Neural cell (in vitro differentiated cells): ENCODE data around the gene ZIM2. TPM values are rescaled to one million over a fixed set of nuclear protein-coding genes. Genes with fewer than 3 reads are reported as not detected.

Source experiments
- H2AFZ ChIP-seq: fragments of 200-600, 300-800 bp; sonication (generic), shearing (Covaris generic); 2 replicates; pipeline ENCODE4 v1.6.0; 2014; ENCODE audit warnings: low read depth, mild to moderate bottlenecking, antibody characterized with exemption, low read length, moderate library complexity
- H3F3A ChIP-seq: fragments of 200-600 bp; shearing (Covaris generic); 2 replicates; pipeline ENCODE4 v1.6.1; 2016; ENCODE audit warnings: mild to moderate bottlenecking, moderate library complexity, mixed read lengths, antibody characterized with exemption, low read length; ENCODE audit not compliant: insufficient read depth, poor library complexity, severe bottlenecking
- H3K27ac ChIP-seq: fragments of 200-600, 300-800 bp; sonication (generic), shearing (Covaris generic); 2 replicates; pipeline ENCODE4 v1.5.1; 2014; ENCODE audit warnings: mild to moderate bottlenecking, low read length, moderate library complexity
- H3K27me3 ChIP-seq: fragments of 300-800, 200-600 bp; sonication (generic), shearing (Covaris generic); 2 replicates; pipeline ENCODE4 v1.6.0; 2014; ENCODE audit warnings: mild to moderate bottlenecking, low read depth, low read length, moderate library complexity; ENCODE audit not compliant: insufficient read depth
- H3K36me3 ChIP-seq: fragments of 300-800, 200-600 bp; sonication (generic), shearing (Covaris generic); 2 replicates; pipeline ENCODE4 v1.5.1; 2014; ENCODE audit warnings: mild to moderate bottlenecking, antibody characterized with exemption, low read length, moderate library complexity; ENCODE audit not compliant: insufficient read depth
- H3K4me2 ChIP-seq: fragments of 300-800, 200-600 bp; sonication (generic), shearing (Covaris generic); 2 replicates; pipeline ENCODE4 v1.6.0; 2014; ENCODE audit warnings: mild to moderate bottlenecking, low read length
- H3K4me3 ChIP-seq: fragments of 300-800, 200-600 bp; sonication (generic), shearing (Covaris generic); 2 replicates; pipeline ENCODE4 v1.5.1; 2014; ENCODE audit warnings: mild to moderate bottlenecking, low read length, moderate library complexity
- H3K79me2 ChIP-seq: fragments of 200-600 bp; shearing (Covaris generic); replicated peaks from 2 replicates; pipeline ENCODE4 v1.6.0; 2014; ENCODE audit warnings: mild to moderate bottlenecking, low read length, moderate library complexity; ENCODE audit not compliant: insufficient read depth
- H3K9ac ChIP-seq: fragments of 300-800, 200-600 bp; sonication (generic), shearing (Covaris generic); 2 replicates; pipeline ENCODE4 v1.6.1; 2016; ENCODE audit warnings: mild to moderate bottlenecking, low read length, mixed read lengths
- H3K9me2 ChIP-seq: fragments of 200-600 bp; shearing (Covaris generic); 2 replicates; pipeline ENCODE4 v1.6.1; 2016; ENCODE audit warnings: mild to moderate bottlenecking, low read length, mixed read lengths; ENCODE audit not compliant: insufficient read depth
- H3K9me3 ChIP-seq: fragments of 200-600, 300-800 bp; sonication (generic), shearing (Covaris generic); 2 replicates; pipeline ENCODE4 v1.6.1; 2016; ENCODE audit warnings: mild to moderate bottlenecking, mixed run types, low read length, moderate library complexity, mixed read lengths
- H4K20me1 ChIP-seq: fragments of 200-600 bp; shearing (Covaris generic); 2 replicates; pipeline ENCODE4 v1.6.1; 2016; ENCODE audit warnings: mild to moderate bottlenecking, mixed run types; ENCODE audit not compliant: insufficient read depth
- EP300 ChIP-seq: fragments of 450-650 bp; conservative IDR thresholded peaks from 2 replicates; pipeline ENCODE4 v1.6.1; 2014; ENCODE audit warnings: antibody characterized with exemption, mild to moderate bottlenecking, moderate library complexity; ENCODE audit not compliant: poor library complexity, severe bottlenecking
- EZH2 ChIP-seq: fragments of 200-600, 300-800 bp; shearing (Covaris generic), sonication (generic); IDR thresholded peaks from 2 replicates; pipeline ENCODE4 v1.6.1; 2014; ENCODE audit warnings: antibody characterized with exemption, low read length, borderline replicate concordance, mild to moderate bottlenecking; ENCODE audit not compliant: insufficient read depth, poor library complexity, severe bottlenecking
- MXI1 ChIP-seq: fragments of 450-650 bp; conservative IDR thresholded peaks from 2 replicates; pipeline ENCODE4 v1.6.1; 2014; ENCODE audit warnings: antibody characterized with exemption, mild to moderate bottlenecking; ENCODE audit not compliant: poor library complexity, severe bottlenecking
- POLR2AphosphoS5 ChIP-seq: IDR thresholded peaks from 2 replicates; pipeline ENCODE4 v1.6.1; 2012
- RAD21 ChIP-seq: fragments of 450-650 bp; conservative IDR thresholded peaks from 2 replicates; pipeline ENCODE4 v1.6.1; 2014; ENCODE audit warnings: antibody characterized with exemption, mild to moderate bottlenecking, moderate library complexity
- REST ChIP-seq: IDR thresholded peaks from 2 replicates; pipeline ENCODE4 v1.6.1; 2012; ENCODE audit warnings: borderline replicate concordance
- SMC3 ChIP-seq: fragments of 450-650 bp; conservative IDR thresholded peaks from 2 replicates; pipeline ENCODE4 v1.6.1; 2014; ENCODE audit warnings: antibody characterized with exemption, mild to moderate bottlenecking, moderate library complexity; ENCODE audit not compliant: poor library complexity
- TAF1 ChIP-seq: IDR thresholded peaks from 2 replicates; pipeline ENCODE4 v1.6.1; 2012; ENCODE audit warnings: low read depth
- polyA plus RNA-seq: library from polyadenylated mRNA; depleted of rRNA; stranded (reverse); fragments of >200 nt; gene quantifications from 2 replicates; pipeline ENCODE4 v1.2.3, GENCODE V29; 2014
- TF ChIP-seq, protein P1 (sequence below): fragments of 450-650 bp; IDR thresholded peaks from 2 replicates; pipeline ENCODE4 v1.5.1; 2014; ENCODE audit warnings: antibody characterized with exemption, mild to moderate bottlenecking, moderate library complexity; ENCODE audit not compliant: poor library complexity, severe bottlenecking

ZIM2 gene
- polyA plus RNA-seq, 1 donor from 2014 or later = not detected

DNA sequence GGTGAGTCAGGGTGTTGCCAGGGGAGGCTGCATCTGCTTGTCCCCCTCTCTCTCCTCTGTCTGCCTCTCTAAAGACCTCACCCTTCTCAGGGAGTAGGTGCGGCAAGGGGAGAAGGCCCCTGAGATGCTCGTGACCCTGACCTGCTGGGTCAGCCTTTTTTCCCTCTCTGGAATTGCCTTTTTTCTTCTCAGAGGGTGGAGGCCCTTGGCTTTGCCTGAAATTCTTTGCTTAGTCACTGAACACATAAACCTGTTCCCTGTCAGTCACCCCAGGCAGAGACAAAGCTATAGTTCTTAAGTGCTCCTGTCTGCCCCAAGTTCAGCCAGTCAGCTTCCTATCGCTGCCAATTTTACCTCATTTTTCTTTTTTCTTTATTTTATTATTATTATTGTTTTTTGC, 35.2 kb upstream of the ZIM2 start:
- no peaks in the 10 kb centered on the region for H3K36me3 ChIP-seq
- no peak overlapping the region for H2AFZ ChIP-seq
- H3K79me2 ChIP-seq = no peaks in the 10 kb centered on the region
- no peak overlapping the region for H3K4me3 ChIP-seq
- H3K9me3 ChIP-seq = peaks cover 8% of the 10 kb centered on the region
- H3K27ac ChIP-seq = no peak overlapping the region
- no peaks in the 10 kb centered on the region for H3K27me3 ChIP-seq
- no peak overlapping the region for H3K4me2 ChIP-seq
- H3F3A ChIP-seq = no peaks in the 10 kb centered on the region
- TF ChIP-seq MXI1 = no peak
- TF ChIP-seq RAD21 = no peak
- no peak for TF ChIP-seq SMC3
- no peak for TF ChIP-seq REST
- TF ChIP-seq POLR2AphosphoS5 = no peak
- H4K20me1 ChIP-seq = no peaks in the 10 kb centered on the region
- H3K9ac ChIP-seq = no peak overlapping the region
- H3K9me2 ChIP-seq = no peaks in the 10 kb centered on the region

DNA sequence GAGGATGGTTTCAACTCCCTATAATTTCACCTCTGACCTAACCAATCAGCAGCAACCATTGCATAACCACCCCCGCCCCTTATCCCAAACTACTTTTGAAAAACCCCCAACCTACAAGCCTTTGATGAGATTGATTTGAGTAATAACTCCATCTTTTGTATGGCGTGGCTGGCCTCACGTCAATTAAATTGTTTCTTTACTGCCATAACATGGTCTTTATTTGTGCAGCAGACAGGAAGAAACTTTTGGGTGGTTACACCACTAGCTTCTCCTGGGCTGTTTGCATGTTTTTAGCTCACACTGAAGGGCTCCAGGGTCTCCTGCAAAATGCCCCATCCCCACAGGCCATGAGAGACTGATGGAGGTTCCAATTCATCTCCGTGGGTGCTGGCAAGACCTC, 34.0 kb upstream of the ZIM2 start:
- H3K27ac ChIP-seq = no peak overlapping the region
- no peak overlapping the region for H3K4me3 ChIP-seq
- H3K36me3 ChIP-seq = no peaks in the 10 kb centered on the region
- H3K9ac ChIP-seq = no peak overlapping the region
- no peak overlapping the region for H2AFZ ChIP-seq
- no peaks in the 10 kb centered on the region for H3F3A ChIP-seq
- no peaks in the 10 kb centered on the region for H4K20me1 ChIP-seq
- TF ChIP-seq, protein P1, sequence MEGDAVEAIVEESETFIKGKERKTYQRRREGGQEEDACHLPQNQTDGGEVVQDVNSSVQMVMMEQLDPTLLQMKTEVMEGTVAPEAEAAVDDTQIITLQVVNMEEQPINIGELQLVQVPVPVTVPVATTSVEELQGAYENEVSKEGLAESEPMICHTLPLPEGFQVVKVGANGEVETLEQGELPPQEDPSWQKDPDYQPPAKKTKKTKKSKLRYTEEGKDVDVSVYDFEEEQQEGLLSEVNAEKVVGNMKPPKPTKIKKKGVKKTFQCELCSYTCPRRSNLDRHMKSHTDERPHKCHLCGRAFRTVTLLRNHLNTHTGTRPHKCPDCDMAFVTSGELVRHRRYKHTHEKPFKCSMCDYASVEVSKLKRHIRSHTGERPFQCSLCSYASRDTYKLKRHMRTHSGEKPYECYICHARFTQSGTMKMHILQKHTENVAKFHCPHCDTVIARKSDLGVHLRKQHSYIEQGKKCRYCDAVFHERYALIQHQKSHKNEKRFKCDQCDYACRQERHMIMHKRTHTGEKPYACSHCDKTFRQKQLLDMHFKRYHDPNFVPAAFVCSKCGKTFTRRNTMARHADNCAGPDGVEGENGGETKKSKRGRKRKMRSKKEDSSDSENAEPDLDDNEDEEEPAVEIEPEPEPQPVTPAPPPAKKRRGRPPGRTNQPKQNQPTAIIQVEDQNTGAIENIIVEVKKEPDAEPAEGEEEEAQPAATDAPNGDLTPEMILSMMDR = no peak
- TF ChIP-seq MXI1 (no peak), RAD21 (no peak), EZH2 (no peak), SMC3 (no peak), POLR2AphosphoS5 (no peak), EP300 (no peak), REST (no peak), TAF1 (no peak)
- no peaks in the 10 kb centered on the region for H3K79me2 ChIP-seq
- H3K9me2 ChIP-seq = no peaks in the 10 kb centered on the region
- H3K9me3 ChIP-seq = peaks cover 6% of the 10 kb centered on the region
- no peak overlapping the region for H3K4me2 ChIP-seq
- no peaks in the 10 kb centered on the region for H3K27me3 ChIP-seq
